ENCODE measurements around the gene TMEM132D. TPM values are rescaled to one million over a fixed set of nuclear protein-coding genes. Genes with fewer than 3 reads are reported as not detected.

TMEM132D gene
- total RNA-seq, 1 experiment from 2014 or later = 1.4 TPM

DNA sequence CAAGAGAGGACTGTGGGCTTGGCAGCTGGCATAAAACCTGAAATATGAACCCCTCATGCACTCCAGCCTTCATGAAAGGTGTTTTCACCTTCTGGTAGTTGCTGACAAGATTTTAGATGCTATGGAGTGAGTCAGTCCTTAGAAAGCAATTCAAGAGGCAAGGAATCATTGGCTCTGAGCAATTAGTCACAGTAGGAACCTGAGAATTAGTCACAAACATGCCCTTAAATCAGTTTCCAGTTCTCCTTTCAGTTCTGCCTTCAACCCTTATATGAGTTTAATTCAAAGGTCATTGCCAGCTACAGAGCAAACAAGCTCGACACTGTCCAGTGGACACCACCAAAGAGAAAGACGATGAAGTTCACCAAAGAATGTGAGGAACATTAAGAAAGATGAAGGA is 578.3 kb downstream of the TMEM132D start:
- Mint-ChIP-seq H3K36me3 (peaks cover 79% of the 10 kb centered on the region), H3K4me1 (no peaks in the 10 kb centered on the region), H3K27ac (no peak overlapping the region), H3K4me3 (no peak overlapping the region), H3K9me3 (peaks cover 81% of the 10 kb centered on the region), H3K27me3 (ENCODE audit: low read depth) (peaks cover 11% of the 10 kb centered on the region; the same call in 1 of the 2 replicates)
- CTCF ChIA-PET = no interaction called here
- TF ChIP-seq, protein P1, sequence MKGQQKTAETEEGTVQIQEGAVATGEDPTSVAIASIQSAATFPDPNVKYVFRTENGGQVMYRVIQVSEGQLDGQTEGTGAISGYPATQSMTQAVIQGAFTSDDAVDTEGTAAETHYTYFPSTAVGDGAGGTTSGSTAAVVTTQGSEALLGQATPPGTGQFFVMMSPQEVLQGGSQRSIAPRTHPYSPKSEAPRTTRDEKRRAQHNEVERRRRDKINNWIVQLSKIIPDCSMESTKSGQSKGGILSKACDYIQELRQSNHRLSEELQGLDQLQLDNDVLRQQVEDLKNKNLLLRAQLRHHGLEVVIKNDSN (CRISPR knock-in tag; IDR thresholded peaks at IDR 0.05) = no peak
- TF ChIP-seq, protein P2, sequence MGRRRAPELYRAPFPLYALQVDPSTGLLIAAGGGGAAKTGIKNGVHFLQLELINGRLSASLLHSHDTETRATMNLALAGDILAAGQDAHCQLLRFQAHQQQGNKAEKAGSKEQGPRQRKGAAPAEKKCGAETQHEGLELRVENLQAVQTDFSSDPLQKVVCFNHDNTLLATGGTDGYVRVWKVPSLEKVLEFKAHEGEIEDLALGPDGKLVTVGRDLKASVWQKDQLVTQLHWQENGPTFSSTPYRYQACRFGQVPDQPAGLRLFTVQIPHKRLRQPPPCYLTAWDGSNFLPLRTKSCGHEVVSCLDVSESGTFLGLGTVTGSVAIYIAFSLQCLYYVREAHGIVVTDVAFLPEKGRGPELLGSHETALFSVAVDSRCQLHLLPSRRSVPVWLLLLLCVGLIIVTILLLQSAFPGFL (CRISPR knock-in tag; IDR thresholded peaks at IDR 0.05; ENCODE audit: borderline replicate concordance) = no peak
- TF ChIP-seq ZNF416 (CRISPR knock-in tag; IDR thresholded peaks at IDR 0.05) (no peak), HMGA2 (CRISPR knock-in tag; IDR thresholded peaks at IDR 0.05) (no peak), RORB (CRISPR knock-in tag; IDR thresholded peaks at IDR 0.05) (no peak), ZNF121 (CRISPR knock-in tag; IDR thresholded peaks at IDR 0.05) (no peak)
- TF ChIP-seq, protein P3, sequence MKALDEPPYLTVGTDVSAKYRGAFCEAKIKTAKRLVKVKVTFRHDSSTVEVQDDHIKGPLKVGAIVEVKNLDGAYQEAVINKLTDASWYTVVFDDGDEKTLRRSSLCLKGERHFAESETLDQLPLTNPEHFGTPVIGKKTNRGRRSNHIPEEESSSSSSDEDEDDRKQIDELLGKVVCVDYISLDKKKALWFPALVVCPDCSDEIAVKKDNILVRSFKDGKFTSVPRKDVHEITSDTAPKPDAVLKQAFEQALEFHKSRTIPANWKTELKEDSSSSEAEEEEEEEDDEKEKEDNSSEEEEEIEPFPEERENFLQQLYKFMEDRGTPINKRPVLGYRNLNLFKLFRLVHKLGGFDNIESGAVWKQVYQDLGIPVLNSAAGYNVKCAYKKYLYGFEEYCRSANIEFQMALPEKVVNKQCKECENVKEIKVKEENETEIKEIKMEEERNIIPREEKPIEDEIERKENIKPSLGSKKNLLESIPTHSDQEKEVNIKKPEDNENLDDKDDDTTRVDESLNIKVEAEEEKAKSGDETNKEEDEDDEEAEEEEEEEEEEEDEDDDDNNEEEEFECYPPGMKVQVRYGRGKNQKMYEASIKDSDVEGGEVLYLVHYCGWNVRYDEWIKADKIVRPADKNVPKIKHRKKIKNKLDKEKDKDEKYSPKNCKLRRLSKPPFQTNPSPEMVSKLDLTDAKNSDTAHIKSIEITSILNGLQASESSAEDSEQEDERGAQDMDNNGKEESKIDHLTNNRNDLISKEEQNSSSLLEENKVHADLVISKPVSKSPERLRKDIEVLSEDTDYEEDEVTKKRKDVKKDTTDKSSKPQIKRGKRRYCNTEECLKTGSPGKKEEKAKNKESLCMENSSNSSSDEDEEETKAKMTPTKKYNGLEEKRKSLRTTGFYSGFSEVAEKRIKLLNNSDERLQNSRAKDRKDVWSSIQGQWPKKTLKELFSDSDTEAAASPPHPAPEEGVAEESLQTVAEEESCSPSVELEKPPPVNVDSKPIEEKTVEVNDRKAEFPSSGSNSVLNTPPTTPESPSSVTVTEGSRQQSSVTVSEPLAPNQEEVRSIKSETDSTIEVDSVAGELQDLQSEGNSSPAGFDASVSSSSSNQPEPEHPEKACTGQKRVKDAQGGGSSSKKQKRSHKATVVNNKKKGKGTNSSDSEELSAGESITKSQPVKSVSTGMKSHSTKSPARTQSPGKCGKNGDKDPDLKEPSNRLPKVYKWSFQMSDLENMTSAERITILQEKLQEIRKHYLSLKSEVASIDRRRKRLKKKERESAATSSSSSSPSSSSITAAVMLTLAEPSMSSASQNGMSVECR (CRISPR knock-in tag; IDR thresholded peaks at IDR 0.05; ENCODE audit: borderline replicate concordance) = no peak
- no peak for DNase-seq (ENCODE audit: low spot score)
- POLR2A ChIA-PET = no interaction called here
- ATAC-seq = no peak

DNA sequence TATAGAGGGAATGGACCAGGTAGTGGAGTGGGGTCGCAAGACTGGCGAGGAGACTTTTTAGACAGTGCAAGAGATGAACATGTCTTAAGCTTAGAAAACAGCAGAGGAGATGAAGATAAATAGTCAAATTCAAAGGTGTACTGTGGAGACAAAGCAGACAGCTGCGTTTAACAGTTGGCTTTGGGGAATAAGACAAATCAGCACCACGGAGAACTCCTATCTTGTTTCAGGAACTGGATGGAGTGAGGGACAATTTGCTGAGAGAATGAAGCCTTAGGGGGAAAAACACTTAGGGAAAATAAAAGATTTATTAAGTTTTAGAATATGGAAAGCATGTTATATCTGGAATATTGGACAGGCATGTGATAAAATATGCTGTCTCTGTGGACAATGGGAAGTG is 591.8 kb downstream of the TMEM132D start:
- POLR2A ChIA-PET = no interaction called here
- Mint-ChIP-seq H3K9me3 (peaks cover 91% of the 10 kb centered on the region), H3K36me3 (peaks cover 82% of the 10 kb centered on the region), H3K27ac (no peak overlapping the region), H3K4me1 (no peaks in the 10 kb centered on the region), H3K4me3 (no peak overlapping the region), H3K27me3 (ENCODE audit: low read depth) (peaks cover 29% of the 10 kb centered on the region)
- CTCF ChIA-PET = no interaction called here
- ATAC-seq (no peak), DNase-seq (ENCODE audit: low spot score) (no peak)
- TF ChIP-seq ZNF317 (CRISPR knock-in tag; IDR thresholded peaks at IDR 0.05; ENCODE audit: borderline replicate concordance, low read depth) (no peak), FOXJ3 (CRISPR knock-in tag; IDR thresholded peaks at IDR 0.05; ENCODE audit: borderline replicate concordance) (no peak), NR2C2 (CRISPR knock-in tag; IDR thresholded peaks at IDR 0.05) (no peak), HMGA2 (CRISPR knock-in tag; IDR thresholded peaks at IDR 0.05) (no peak), TCF7 (CRISPR knock-in tag; IDR thresholded peaks at IDR 0.05; ENCODE audit: low read depth) (no peak), KAT7 (CRISPR knock-in tag; IDR thresholded peaks at IDR 0.05; ENCODE audit: borderline replicate concordance) (no peak), FOXK1 (CRISPR knock-in tag; IDR thresholded peaks at IDR 0.05) (no peak), NR3C1 (CRISPR knock-in tag; conservative IDR thresholded peaks at IDR 0.05; ENCODE audit: low read depth) (no peak), ZNF396 (CRISPR knock-in tag; IDR thresholded peaks at IDR 0.05; ENCODE audit: borderline replicate concordance) (no peak)
- TF ChIP-seq, protein P4, sequence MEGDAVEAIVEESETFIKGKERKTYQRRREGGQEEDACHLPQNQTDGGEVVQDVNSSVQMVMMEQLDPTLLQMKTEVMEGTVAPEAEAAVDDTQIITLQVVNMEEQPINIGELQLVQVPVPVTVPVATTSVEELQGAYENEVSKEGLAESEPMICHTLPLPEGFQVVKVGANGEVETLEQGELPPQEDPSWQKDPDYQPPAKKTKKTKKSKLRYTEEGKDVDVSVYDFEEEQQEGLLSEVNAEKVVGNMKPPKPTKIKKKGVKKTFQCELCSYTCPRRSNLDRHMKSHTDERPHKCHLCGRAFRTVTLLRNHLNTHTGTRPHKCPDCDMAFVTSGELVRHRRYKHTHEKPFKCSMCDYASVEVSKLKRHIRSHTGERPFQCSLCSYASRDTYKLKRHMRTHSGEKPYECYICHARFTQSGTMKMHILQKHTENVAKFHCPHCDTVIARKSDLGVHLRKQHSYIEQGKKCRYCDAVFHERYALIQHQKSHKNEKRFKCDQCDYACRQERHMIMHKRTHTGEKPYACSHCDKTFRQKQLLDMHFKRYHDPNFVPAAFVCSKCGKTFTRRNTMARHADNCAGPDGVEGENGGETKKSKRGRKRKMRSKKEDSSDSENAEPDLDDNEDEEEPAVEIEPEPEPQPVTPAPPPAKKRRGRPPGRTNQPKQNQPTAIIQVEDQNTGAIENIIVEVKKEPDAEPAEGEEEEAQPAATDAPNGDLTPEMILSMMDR (IDR thresholded peaks at IDR 0.05) = no peak
- TF ChIP-seq, protein P5, sequence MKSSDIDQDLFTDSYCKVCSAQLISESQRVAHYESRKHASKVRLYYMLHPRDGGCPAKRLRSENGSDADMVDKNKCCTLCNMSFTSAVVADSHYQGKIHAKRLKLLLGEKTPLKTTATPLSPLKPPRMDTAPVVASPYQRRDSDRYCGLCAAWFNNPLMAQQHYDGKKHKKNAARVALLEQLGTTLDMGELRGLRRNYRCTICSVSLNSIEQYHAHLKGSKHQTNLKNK (CRISPR knock-in tag; IDR thresholded peaks at IDR 0.05) = no peak
- TF ChIP-seq, protein P6, sequence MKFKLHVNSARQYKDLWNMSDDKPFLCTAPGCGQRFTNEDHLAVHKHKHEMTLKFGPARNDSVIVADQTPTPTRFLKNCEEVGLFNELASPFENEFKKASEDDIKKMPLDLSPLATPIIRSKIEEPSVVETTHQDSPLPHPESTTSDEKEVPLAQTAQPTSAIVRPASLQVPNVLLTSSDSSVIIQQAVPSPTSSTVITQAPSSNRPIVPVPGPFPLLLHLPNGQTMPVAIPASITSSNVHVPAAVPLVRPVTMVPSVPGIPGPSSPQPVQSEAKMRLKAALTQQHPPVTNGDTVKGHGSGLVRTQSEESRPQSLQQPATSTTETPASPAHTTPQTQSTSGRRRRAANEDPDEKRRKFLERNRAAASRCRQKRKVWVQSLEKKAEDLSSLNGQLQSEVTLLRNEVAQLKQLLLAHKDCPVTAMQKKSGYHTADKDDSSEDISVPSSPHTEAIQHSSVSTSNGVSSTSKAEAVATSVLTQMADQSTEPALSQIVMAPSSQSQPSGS (CRISPR knock-in tag; IDR thresholded peaks at IDR 0.05; ENCODE audit: borderline replicate concordance, low read depth) = no peak
- TF ChIP-seq, protein P7, sequence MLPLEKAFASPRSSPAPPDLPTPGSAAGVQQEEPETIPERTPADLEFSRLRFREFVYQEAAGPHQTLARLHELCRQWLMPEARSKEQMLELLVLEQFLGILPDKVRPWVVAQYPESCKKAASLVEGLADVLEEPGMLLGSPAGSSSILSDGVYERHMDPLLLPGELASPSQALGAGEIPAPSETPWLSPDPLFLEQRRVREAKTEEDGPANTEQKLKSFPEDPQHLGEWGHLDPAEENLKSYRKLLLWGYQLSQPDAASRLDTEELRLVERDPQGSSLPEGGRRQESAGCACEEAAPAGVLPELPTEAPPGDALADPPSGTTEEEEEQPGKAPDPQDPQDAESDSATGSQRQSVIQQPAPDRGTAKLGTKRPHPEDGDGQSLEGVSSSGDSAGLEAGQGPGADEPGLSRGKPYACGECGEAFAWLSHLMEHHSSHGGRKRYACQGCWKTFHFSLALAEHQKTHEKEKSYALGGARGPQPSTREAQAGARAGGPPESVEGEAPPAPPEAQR (CRISPR knock-in tag; IDR thresholded peaks at IDR 0.05) = no peak
- TF ChIP-seq, protein P8, sequence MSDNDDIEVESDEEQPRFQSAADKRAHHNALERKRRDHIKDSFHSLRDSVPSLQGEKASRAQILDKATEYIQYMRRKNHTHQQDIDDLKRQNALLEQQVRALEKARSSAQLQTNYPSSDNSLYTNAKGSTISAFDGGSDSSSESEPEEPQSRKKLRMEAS (CRISPR knock-in tag; IDR thresholded peaks at IDR 0.05) = no peak

Data from WTC11 (cell line).